ENCODE results near the gene GULP1. TPM values are rescaled to one million over a fixed set of nuclear protein-coding genes. Genes with fewer than 3 reads are reported as not detected.

GULP1 gene
- total and polyA plus RNA-seq, 2 experiments from 2014 or later = 94.6 to 181 TPM

DNA sequence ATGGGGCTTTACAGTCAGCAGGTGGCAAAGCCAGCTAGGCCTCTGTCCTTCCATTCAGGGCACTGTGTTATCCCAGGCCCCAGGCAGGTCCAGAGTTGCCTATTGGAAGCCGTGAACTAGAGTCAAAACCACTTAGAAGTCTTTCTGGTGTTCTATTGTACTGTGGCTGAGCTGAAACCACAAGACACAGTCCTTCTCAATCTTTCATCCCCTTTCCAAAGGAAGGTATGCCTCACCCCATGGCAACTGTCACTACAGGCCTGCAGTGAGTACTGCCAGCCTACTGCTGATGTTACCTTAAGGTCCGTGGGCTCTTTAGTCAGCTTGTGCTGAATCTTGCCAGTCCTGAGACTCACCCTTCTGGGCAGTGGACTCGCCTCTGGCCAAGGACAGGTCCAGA is 181.6 kb downstream of the GULP1 start:
- Mint-ChIP-seq H3K9me3 (peaks cover 6% of the 10 kb centered on the region), H3K4me3 (no peak overlapping the region), H3K27ac (no peak overlapping the region), H3K4me1 (peaks cover 56% of the 10 kb centered on the region), H3K36me3 (ENCODE audit: low read depth) (peaks cover 26% of the 10 kb centered on the region), H3K27me3 (ENCODE audit: insufficient read depth, low read depth, poor library complexity) (peaks cover 5% of the 10 kb centered on the region)
- H3K36me3 ChIP-seq (ENCODE audit: insufficient read depth) = no peaks in the 10 kb centered on the region
- H2AFZ ChIP-seq = no peak overlapping the region
- H3F3A ChIP-seq (replicated peaks; ENCODE audit: low read depth) = no peaks in the 10 kb centered on the region
- peaks cover 56% of the 10 kb centered on the region for H3K4me1 ChIP-seq (ENCODE audit: insufficient read depth)
- DNase-seq (ENCODE audit: low spot score) = no peak
- 0 out of 2 replicates have a peak overlapping the region, but pooled peaks have one; percentile 30 for H3K27ac ChIP-seq (ENCODE audit: low read depth)
- H3K4me2 ChIP-seq = no peak overlapping the region
- peaks cover 15% of the 10 kb centered on the region; the same call in 1 of the 2 replicates for H4K20me1 ChIP-seq (replicated peaks; ENCODE audit: insufficient read depth)
- H3K79me2 ChIP-seq (replicated peaks; ENCODE audit: insufficient read depth) = peaks cover 92% of the 10 kb centered on the region
- TF ChIP-seq JUNB (IDR thresholded peaks at IDR 0.05; ENCODE audit: unreplicated experiment) (no peak), EZH2phosphoT487 (IDR thresholded peaks at IDR 0.05; ENCODE audit: unreplicated experiment) (no peak), ZNF331 (CRISPR knock-in tag; IDR thresholded peaks at IDR 0.05; ENCODE audit: low read depth) (no peak), STAT1 (IDR thresholded peaks at IDR 0.05; ENCODE audit: unreplicated experiment) (no peak), POLR2AphosphoS5 (IDR thresholded peaks at IDR 0.05; ENCODE audit: low read depth) (no peak), NANOG (IDR thresholded peaks at IDR 0.05; ENCODE audit: borderline replicate concordance) (no peak), ZNF114 (CRISPR knock-in tag; IDR thresholded peaks at IDR 0.05) (no peak), CREB1 (CRISPR knock-in tag; IDR thresholded peaks at IDR 0.05; ENCODE audit: low read depth) (no peak), EZH2 (IDR thresholded peaks at IDR 0.05; ENCODE audit: low read depth, unreplicated experiment) (no peak)
- TF ChIP-seq, protein P1, sequence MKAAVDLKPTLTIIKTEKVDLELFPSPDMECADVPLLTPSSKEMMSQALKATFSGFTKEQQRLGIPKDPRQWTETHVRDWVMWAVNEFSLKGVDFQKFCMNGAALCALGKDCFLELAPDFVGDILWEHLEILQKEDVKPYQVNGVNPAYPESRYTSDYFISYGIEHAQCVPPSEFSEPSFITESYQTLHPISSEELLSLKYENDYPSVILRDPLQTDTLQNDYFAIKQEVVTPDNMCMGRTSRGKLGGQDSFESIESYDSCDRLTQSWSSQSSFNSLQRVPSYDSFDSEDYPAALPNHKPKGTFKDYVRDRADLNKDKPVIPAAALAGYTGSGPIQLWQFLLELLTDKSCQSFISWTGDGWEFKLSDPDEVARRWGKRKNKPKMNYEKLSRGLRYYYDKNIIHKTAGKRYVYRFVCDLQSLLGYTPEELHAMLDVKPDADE (IDR thresholded peaks at IDR 0.05) = no peak
- TF ChIP-seq, protein P2, sequence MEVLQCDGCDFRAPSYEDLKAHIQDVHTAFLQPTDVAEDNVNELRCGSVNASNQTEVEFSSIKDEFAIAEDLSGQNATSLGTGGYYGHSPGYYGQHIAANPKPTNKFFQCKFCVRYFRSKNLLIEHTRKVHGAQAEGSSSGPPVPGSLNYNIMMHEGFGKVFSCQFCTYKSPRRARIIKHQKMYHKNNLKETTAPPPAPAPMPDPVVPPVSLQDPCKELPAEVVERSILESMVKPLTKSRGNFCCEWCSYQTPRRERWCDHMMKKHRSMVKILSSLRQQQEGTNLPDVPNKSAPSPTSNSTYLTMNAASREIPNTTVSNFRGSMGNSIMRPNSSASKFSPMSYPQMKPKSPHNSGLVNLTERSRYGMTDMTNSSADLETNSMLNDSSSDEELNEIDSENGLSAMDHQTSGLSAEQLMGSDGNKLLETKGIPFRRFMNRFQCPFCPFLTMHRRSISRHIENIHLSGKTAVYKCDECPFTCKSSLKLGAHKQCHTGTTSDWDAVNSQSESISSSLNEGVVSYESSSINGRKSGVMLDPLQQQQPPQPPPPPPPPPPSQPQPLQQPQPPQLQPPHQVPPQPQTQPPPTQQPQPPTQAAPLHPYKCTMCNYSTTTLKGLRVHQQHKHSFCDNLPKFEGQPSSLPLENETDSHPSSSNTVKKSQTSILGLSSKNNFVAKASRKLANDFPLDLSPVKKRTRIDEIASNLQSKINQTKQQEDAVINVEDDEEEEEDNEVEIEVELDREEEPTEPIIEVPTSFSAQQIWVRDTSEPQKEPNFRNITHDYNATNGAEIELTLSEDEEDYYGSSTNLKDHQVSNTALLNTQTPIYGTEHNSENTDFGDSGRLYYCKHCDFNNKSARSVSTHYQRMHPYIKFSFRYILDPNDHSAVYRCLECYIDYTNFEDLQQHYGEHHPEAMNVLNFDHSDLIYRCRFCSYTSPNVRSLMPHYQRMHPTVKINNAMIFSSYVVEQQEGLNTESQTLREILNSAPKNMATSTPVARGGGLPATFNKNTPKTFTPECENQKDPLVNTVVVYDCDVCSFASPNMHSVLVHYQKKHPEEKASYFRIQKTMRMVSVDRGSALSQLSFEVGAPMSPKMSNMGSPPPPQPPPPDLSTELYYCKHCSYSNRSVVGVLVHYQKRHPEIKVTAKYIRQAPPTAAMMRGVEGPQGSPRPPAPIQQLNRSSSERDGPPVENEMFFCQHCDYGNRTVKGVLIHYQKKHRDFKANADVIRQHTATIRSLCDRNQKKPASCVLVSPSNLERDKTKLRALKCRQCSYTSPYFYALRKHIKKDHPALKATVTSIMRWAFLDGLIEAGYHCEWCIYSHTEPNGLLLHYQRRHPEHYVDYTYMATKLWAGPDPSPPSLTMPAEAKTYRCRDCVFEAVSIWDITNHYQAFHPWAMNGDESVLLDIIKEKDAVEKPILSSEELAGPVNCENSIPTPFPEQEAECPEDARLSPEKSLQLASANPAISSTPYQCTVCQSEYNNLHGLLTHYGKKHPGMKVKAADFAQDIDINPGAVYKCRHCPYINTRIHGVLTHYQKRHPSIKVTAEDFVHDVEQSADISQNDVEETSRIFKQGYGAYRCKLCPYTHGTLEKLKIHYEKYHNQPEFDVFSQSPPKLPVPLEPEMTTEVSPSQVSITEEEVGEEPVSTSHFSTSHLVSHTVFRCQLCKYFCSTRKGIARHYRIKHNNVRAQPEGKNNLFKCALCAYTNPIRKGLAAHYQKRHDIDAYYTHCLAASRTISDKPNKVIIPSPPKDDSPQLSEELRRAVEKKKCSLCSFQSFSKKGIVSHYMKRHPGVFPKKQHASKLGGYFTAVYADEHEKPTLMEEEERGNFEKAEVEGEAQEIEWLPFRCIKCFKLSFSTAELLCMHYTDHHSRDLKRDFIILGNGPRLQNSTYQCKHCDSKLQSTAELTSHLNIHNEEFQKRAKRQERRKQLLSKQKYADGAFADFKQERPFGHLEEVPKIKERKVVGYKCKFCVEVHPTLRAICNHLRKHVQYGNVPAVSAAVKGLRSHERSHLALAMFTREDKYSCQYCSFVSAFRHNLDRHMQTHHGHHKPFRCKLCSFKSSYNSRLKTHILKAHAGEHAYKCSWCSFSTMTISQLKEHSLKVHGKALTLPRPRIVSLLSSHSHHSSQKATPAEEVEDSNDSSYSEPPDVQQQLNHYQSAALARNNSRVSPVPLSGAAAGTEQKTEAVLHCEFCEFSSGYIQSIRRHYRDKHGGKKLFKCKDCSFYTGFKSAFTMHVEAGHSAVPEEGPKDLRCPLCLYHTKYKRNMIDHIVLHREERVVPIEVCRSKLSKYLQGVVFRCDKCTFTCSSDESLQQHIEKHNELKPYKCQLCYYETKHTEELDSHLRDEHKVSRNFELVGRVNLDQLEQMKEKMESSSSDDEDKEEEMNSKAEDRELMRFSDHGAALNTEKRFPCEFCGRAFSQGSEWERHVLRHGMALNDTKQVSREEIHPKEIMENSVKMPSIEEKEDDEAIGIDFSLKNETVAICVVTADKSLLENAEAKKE (CRISPR knock-in tag; IDR thresholded peaks at IDR 0.05) = no peak
- TF ChIP-seq, protein P3, sequence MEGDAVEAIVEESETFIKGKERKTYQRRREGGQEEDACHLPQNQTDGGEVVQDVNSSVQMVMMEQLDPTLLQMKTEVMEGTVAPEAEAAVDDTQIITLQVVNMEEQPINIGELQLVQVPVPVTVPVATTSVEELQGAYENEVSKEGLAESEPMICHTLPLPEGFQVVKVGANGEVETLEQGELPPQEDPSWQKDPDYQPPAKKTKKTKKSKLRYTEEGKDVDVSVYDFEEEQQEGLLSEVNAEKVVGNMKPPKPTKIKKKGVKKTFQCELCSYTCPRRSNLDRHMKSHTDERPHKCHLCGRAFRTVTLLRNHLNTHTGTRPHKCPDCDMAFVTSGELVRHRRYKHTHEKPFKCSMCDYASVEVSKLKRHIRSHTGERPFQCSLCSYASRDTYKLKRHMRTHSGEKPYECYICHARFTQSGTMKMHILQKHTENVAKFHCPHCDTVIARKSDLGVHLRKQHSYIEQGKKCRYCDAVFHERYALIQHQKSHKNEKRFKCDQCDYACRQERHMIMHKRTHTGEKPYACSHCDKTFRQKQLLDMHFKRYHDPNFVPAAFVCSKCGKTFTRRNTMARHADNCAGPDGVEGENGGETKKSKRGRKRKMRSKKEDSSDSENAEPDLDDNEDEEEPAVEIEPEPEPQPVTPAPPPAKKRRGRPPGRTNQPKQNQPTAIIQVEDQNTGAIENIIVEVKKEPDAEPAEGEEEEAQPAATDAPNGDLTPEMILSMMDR (conservative IDR thresholded peaks at IDR 0.05; ENCODE audit: low read depth in 2 of 2) = no peak
- TF ChIP-seq, protein P4, sequence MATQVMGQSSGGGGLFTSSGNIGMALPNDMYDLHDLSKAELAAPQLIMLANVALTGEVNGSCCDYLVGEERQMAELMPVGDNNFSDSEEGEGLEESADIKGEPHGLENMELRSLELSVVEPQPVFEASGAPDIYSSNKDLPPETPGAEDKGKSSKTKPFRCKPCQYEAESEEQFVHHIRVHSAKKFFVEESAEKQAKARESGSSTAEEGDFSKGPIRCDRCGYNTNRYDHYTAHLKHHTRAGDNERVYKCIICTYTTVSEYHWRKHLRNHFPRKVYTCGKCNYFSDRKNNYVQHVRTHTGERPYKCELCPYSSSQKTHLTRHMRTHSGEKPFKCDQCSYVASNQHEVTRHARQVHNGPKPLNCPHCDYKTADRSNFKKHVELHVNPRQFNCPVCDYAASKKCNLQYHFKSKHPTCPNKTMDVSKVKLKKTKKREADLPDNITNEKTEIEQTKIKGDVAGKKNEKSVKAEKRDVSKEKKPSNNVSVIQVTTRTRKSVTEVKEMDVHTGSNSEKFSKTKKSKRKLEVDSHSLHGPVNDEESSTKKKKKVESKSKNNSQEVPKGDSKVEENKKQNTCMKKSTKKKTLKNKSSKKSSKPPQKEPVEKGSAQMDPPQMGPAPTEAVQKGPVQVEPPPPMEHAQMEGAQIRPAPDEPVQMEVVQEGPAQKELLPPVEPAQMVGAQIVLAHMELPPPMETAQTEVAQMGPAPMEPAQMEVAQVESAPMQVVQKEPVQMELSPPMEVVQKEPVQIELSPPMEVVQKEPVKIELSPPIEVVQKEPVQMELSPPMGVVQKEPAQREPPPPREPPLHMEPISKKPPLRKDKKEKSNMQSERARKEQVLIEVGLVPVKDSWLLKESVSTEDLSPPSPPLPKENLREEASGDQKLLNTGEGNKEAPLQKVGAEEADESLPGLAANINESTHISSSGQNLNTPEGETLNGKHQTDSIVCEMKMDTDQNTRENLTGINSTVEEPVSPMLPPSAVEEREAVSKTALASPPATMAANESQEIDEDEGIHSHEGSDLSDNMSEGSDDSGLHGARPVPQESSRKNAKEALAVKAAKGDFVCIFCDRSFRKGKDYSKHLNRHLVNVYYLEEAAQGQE (IDR thresholded peaks at IDR 0.05; ENCODE audit: unreplicated experiment) = no peak
- peaks cover 8% of the 10 kb centered on the region; the same call in 1 of the 2 replicates for H3K9me2 ChIP-seq (ENCODE audit: insufficient read depth)
- H3K27me3 ChIP-seq (ENCODE audit: insufficient read depth) = no peaks in the 10 kb centered on the region
- H3K4me3 ChIP-seq = no peak overlapping the region
- ATAC-seq = peak; percentile 28; the same call in 2 of the 3 replicates

Data from GM23338 (cell line).